GM12872 (cell line): ENCODE measurements around the gene WASF2.

Experiments
- CTCF ChIP-seq: IDR thresholded peaks from 3 replicates; pipeline ENCODE4 v1.5.1; 2011; ENCODE audit warnings: low read depth, mild to moderate bottlenecking, low read length, moderate library complexity; ENCODE audit not compliant: insufficient read depth

The WASF2 gene

GRCh38 chr1:27438621-27439061 lies 51.3 kb downstream of the WASF2 start:
- TF ChIP-seq CTCF = no peak

GRCh38 chr1:27436204-27437159 lies 53.5 kb downstream of the WASF2 start:
- TF ChIP-seq CTCF = no peak

DNA sequence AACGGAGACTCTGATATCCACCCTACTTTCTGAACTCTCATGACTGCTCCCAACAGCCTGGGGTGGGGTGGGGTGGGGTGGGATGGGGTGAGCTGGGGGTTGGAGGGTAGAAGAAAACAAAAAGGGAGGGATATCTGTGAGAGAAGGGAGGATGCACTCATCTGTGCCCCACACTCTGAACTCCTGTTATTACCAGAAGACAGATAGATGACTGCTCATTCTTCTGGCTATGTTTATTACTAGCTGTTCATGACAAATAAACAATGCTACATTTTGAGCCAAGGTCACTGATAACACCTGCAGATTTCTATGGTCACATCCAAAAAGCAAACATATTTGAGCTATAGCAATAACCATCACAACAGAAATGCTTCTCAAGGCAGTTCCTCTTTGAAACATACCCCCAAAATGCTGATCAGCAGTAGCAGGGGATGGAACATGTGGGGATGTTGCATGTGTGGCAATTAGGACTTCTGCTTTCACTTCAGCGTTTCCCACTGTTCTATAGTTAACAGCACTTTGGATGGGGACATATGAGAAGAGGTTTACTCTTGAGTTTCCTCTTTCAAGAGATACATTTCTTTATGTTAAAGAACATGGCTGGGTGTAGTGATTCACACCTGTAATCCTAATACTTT lies 54.3 kb downstream of the WASF2 start:
- no peak for TF ChIP-seq CTCF

DNA sequence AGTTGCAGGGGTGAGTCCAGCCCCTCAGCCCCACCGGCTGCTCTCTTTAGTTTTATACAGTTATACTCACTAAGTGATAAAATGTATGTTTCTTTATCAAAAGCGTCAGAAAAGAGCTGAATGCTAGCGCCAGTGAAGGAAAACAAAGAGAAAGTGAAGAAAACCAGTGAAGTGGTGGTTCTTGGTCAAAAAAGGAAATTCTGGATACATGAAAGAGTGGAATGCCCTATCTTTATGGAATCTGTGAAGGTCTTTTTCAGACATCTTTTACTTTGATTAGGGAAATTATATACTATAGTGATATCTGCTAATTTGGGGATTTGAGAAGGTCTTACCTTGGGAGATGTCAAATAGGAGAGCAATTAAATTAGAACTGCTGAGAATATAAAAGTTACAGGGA lies 56.3 kb downstream of the WASF2 start:
- TF ChIP-seq CTCF = no peak

GRCh38 chr1:27431601-27431940 lies 58.4 kb downstream of the WASF2 start:
- no peak for TF ChIP-seq CTCF

GRCh38 chr1:27430903-27431600 lies 58.9 kb downstream of the WASF2 start:
- TF ChIP-seq CTCF = no peak

- no peak for TF ChIP-seq CTCF
Measured at GRCh38 chr1:27429029-27429425, 60.9 kb downstream of the WASF2 start.
